GM21360 (cell line): Measurements from ENCODE around the gene ONECUT2.
A peak's percentile ranks its signal among the peaks of the same experiment; 100 is the strongest.
"Not testable (repeated sequence)": the region's sequence is repeated elsewhere in the genome, so short reads cannot be mapped to it uniquely, and the experiment has no call there.

Source experiments
- ATAC-seq: cut with Tn5 transposase; IDR thresholded peaks from one replicate; pipeline ENCODE4 v1.9.1; 2021; ENCODE audit warnings: mild to moderate bottlenecking, moderate library complexity; ENCODE audit not compliant: unreplicated experiment

ONECUT2 gene

DNA sequence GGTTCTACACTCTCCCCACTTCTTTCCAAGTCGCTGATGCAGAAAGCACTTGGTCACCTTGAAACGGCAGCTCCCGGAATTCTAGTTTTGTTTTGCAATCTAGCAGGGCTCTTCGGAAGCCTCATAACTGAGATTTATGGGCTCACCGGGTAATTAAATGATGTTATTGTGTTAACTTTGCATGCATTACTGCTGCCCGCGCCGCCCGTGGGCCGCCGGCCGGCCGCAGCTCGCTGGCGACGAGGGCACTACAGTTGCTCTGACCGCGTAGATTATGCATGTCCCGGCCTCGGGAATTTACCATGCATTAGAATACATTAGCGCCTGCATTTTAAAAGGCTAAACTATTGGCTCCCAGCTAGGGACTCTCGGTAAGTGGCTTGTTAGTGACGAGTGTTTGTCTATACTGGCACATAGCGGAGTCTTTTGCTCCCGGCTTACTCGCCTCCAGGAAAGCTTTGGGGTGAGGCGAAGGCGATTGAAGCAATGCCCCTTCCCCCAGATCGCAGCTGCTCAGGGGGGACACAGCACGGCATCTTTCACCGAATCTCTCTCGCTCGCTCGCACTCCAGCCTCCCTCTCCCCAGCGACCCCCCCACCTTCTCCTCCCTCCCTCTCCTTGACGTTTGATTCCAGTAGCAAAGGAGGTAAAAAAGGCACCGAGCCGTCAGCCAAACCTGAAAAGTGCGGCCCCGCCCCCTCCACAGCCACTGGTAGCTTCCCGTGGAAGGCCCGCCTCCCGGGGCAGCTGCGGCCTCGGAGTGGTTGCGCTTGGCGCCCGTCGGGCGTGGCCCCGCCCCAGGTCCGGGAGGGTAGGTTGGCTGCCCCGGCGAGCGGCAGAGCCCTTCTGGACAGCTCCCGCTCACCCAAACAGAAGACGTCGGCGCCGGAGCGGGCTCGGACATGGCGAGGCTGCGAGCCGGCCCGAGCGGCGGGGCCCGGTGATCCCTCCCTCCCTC is at the start of gene ONECUT2:
ONECUT2 (plus strand) TSS at position 839 of the 959 bp plus-strand sequence. CDS start 343 bp downstream, outside the sequence.
- peak; percentile 81 for ATAC-seq

DNA sequence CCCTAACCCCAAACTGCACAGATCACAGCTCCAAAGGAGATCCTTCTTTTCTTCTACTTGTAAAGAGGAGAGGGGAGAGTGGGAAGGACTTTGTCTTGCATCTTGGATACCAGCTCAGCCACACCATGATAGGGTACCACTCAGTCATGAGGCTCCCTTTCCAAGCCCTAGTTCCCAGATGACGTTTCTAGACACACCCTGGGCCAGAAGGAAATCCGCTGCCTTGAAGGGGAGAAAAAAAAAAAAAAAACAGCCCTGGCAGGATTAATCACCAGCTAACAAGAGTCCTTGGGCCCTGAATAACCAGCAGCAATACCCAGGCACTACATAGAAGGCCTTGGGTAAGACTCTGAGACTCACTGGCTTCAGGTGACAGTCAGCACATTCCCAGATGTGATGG is 45.9 kb upstream of the ONECUT2 start:
- ATAC-seq, result no peak

DNA sequence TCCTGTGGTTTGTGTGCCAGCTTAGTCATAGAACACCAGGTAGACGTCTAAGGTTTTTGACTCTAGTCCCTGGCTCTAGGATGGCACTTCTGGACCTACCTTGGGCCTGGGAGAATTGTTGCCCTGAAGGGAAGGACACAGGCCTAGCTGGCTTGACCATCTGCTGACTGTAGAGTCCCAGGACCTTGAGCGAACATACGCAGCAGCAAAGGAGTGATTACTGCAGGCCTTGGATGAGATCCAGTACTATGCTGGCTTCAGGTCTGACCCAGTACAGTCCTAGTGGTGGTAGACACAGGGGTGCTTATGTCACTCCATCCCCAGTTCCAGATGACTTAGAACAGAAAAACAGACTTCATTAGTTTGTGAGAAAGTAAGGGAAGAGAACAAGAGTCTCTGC is 45.1 kb upstream of the ONECUT2 start:
- no peak for ATAC-seq

DNA sequence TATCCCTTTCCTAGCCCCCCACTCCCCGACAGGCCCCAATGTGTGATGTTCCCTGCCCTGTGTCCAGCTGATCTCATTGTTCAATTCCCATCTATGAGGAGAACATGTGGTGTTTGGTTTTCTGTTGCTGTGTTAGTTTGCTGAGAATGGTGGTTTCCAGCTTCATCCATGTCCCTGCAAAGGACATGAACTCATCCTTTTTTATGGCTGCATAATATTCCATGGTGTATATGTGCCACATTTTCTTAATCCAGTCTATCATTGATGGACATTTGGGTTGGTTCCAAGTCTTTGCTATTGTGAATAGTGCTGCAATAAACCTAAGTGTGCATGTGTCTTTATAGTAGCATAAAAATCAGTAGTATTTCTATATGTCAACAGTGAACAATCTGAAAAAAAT is 40.4 kb upstream of the ONECUT2 start:
- ATAC-seq, result not testable (repeated sequence)

DNA sequence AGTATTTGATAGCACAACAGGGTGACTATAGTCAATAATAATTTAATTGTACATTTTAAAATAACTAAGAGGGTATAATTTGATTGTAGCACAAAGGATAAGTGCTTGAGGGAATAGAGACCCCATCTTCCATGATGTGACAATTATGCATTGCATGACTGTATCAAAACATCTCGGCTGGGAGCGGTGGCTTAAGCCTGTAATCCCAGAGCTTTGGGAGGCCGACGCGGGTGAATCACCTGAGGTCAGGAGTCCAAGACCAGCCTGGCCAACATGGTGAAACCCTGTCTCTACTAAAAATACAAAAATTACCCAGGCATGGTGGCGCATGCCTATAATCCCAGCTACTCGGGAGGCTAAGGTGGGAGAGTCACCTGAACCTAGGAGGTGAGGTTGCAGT is 38.3 kb upstream of the ONECUT2 start:
- ATAC-seq, result not testable (repeated sequence)

DNA sequence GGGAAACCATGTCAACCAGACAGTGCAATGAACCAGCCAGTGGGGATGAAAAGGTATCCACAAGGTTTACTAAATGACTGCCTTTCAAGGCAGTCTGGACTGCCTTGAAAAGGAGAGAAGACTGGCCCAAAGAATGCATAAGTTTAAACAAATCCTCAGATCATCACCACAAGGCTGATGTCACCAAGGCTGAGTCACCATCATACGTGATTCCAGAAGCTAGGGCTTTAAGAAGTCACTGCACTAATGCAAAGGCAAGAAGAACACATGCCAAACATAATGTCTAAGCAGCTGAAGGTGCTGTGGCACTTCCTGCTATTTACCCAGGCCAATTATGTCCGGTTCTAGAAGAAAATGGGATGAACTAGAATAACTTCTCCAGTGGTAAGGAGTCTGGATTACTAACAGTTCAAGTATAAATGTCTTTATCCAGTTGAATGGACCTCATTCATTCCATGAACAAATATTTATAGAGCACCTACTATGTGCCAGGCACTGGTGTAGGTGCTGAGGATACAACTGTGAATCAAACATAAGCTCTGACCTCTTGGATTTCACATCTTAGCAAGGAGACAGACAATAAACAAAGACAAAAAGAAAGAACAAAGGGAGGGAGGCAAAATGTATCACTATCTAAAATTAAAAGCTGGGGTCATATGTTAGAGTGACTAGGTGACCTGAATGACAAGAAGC is 37.6 kb upstream of the ONECUT2 start:
- no peak for ATAC-seq

DNA sequence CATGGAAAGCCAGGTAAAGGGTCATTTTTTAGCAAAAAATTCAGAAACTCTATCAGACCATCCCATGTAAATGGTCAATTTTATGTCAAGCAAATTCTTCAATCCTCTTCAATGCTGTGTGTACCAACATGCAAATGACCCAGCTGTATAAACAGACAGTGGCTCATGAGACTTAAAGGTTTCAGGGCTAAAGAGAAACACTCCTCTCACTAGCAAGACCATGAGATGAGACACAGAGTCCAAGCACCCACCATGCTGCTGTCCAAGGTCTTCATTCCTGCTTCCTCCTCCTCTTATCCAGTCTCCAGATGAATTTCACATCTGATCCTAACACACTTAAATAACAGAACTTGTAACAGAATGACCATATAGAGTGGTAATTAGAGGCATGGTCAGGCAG is 30.8 kb upstream of the ONECUT2 start:
- no peak for ATAC-seq

DNA sequence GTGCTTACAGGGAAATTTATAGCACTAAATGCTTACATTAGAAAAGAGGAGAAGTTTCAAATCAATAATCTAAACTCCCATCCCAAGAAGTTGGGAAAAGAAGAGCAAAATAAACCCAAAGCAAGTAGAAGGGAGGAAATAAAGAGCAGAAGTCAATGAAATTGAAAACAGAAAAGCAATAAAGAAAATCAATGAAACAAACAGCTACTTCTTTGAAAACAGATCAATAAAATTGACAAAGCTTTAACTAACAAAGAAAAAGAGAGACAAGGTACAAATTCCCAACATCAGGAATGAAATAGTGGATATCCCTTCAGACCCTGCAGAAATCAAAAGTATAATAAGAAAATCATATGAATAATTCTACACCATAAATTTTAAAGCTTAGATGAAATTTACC is 25.5 kb upstream of the ONECUT2 start:
- no peak for ATAC-seq

DNA sequence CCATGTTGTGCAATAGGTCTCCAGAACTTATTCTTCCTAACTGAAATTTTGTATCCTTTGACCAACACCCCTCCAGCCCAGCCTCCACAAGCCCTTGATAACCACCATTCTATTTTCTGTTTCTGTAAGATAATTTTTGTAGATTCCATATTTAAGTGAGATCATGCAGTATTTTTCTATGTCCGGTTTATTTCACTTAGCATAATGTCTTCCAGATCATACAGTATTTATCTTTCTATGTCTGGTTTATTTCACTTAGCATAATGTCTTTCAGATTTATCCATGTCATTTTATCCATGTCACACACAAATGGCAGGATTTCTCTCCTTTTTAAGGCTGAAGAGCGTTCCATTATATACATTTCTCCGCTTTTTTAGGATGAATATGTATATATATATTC is 24.4 kb upstream of the ONECUT2 start:
- no peak for ATAC-seq

DNA sequence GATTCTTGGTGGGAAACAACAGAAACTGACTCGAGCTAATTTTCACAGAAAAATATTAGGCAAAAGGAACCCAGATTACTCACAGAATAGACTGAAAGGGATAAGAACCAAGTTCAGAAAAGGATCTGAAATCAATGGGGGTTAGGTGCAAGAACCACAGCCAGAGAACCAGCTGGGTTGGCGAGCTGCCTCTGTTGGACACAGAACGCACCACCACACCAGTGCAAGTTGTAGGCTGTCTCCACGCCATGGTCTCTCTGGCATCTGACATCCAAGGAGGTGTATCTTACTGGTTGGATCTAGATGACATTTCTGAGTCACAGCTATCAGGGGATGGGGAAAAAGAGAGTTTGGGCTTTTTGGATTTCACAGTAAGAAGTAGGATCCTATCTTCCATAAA is 18.6 kb upstream of the ONECUT2 start:
- ATAC-seq, result no peak

DNA sequence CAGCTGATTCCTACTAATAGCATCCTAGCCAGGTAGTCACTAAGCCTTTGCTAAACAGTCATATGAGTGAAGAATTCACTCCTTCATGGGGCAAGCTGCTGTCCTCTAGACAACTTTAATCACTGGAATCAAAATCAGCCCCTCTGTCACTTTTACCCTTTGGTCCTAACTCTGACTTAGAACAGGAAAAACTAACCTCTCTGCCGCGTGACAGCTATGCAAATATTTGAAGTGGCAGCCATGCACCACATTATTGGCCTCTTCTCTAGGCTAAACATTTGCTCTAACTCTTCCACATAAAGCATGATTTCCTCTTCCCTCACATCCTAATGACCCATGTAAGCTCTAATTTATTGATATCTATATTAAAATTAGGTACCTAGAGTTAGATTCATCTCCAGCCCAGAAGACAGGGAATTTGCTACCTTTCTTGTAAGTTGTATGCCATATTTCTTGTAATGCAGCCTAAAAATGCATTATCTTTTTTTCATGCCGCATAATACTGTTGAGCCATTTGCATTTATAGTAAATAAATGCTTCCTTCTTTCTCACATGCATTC is 12.8 kb upstream of the ONECUT2 start:
- ATAC-seq, result no peak

DNA sequence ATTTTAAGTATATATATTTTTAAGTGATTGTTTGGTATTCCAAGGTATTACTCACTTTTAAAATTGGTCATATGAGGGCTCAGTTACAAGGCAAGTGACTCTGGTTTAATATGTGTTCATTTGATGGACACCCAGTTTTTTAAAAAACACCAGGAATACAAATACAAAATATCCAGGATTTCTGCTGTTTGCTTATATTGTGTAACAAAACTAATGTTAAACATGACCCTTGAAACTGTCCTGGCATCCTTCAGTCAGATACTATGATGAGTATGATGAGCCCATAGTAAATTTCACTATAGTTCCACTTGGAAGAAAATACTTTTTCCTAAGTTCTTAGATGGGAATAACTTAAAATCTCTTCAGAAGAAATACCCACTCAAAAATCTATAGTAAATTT is 11.4 kb upstream of the ONECUT2 start:
- no peak for ATAC-seq

DNA sequence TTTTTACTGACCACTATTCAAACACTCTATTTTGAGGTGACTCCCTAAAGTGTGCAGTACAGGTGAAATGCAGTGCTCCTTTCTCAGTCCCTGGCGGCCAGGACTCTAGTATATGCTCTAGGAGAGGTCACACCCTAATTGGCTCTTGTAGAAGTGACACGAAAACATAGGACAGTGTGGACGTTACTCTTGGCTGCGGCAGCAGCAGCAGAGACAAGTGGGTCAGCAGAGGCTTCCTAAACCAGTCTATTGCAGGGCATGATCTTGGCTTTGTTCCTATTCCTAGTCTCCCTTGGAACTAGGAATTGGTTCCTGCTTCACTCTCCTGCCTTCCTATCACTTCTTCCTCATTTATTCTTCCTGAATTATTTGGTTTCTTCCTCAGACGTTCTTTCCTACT is 10.1 kb upstream of the ONECUT2 start:
- ATAC-seq, result no peak

DNA sequence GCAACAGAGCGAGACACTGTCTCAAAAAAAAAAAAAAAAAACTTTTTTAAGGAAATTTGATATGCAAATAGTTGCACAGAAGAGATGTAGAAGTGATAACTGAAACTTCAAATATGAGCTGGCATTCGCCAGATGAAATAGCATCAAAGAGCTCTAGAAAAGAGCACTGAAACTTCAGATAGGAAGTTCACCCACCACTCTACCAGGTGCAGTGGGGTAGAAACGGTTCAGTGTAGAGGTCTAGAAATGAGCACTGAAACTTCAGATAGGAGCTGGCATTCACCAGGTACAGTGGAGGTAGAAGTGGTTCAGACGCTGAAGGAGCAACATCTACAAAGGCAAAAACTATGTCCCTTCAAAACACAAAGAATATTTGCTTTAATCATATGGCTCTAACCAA is 9.0 kb upstream of the ONECUT2 start:
- peak; percentile 81 for ATAC-seq

DNA sequence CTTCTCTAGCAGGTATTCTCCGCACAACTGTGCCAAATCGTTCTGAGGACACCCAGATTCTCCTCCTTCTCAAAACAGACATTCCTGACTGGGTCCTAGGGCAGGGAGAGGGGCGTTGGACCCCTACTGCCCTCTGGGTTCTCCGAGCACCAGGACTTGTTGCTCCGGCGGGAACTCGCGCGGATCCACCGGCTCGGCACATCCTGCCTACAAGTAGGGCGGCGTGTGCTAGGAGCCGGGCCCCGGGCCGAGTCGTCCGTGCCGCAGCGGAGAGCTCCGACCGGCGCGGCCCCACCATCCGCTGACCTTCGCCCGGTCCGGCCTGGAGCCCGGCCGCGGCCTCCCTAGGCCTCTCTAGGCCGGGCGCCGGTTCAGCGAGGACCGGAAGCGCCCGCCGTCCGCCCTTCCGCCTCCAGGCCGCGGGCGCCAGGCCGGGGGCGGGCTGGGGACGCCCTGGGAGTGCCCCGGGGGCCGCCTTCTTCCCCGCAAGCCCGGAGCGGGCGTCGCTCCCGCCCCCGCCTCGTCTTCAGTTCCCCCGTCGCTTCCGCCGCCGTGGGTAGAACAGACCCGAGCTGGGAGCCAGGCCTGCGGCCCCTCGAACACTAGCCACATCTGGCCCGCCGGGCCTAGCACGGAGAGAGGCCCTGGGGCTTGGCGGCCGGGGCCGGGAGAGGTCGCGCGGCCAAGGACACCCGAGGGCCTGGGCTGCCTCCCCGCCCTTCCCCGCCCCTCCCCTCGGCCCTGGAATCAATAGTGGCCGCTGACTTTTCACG is 7.6 kb upstream of the ONECUT2 start:
- ATAC-seq, result no peak

DNA sequence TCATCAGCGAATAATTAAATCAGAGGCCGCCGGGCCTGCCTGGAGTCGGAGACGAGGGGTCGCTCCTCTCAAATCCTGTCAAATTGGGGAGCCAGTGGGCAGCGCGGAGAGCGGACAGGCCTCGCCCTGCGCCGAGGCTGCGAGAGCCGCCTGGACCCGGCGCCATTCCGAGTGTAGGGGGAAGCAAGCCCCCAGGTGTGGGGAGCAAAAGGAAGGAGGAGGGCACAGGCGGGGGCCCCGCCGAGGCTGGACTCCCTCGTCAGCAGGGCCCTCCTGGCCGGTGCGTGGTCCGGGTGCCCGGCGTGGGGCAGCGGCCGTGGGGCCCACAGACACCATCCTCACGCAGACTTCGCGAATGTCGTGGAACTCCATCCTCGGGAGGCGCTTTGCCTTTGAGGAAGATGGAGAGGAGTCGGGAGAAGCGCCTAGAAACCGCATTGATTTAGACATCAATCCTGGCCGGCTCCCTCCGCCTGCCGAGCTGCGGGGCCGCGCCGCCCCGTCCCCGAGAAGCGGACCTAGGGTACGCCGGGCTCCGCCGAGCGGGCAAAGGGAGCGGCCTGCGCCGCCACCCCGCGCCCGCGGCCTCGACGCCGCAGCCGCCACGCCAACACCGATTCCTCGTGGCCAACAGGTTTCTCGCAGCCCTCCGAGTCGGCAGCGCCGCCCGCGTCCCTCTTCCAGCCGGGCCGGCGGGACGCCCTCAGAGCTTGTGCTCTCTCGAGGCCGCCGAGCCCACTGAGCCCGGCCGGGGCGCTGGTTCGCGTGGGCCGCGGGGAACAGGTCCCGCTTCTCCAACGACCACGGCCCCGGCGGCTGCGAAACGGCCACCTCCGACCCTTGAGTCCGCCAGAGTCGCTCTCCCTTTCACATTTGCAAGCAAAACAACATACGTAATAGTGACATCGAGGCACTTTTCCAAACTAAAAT is 6.7 kb upstream of the ONECUT2 start:
- ATAC-seq, result no peak

DNA sequence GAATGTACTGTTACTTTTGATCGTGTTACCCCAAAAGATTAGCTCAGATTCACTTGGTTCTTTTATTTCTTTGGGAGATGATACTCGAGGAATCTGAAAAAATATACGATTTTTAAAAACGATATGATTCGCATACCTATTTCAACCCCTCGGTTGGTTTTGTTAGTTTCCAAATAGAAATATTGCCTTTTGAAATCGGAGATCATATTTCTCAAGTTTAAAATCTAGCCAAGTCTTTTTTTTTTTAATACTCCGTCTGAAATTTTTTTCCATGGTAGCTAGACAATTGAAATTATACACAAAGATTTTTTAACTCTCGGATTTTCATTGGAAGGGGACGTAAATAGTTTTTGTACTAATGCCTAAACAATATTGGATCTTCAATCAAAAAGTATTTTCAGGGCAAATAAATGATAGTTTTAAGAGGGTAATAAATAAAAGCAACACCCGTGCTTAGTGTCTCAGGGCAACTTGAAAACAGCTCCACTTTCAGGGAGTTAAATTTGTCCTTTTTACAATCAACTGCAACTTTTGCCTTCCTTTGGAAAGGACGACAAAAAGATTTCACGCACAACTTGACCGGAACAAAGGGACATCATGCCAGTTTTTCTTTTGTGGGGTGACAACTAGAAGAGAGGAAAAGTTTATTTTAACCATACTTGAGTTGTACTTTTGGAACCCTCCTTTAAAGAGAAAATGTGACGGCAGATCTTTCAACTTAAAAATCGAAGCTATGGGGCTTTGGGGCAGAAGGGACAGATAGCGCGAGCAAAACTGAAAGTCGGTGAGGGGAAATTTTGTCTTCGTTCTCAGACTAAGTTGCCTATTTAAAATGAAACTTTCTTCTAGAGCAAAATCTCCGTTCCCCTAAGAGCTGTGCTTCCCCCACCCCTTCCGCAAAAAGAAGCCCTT is 5.8 kb upstream of the ONECUT2 start:
- no peak for ATAC-seq

DNA sequence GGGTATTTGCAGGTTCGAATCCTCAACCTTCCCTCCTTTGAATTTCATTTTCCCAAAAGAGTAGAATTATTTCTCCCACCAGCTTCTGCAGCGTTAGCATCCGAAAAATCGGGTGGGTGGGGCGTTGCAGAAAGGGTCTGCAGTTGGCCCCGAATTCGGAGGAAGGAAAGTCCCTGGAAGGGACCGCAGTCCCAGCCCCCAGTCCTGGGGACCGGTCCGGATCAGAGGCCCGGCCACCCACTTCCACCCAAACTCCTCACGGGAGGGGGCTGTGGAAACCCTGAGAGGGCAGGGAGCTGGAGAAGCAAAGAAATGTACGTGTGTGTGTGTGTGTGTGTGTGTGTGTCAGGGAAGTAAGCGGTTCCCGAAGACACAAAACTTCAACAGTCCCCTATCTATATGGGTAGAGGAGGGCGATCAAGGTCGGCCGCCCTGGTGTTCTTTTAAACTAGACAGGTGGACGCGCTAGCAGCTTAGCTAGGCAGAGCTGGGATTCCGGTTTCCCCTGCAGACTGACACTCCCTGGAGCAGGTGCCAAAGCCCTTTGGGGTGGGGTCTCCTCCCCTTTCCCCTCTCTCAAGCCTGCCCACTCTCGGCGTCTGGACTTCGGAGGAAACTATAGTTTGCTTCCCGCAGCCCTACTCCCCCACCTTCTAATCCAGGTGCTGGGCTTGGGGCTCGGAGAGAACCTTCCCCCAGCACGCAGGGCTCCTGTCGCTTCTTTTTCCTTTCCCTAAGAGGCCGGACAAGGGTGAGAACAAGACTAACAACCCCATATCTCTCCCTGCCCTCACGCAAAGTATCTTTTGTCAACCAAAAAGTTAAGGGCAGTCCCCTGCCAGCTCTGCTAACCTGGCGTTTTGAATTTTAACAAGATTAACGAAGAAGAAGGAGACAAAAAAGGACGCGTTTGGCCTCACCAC is 4.8 kb upstream of the ONECUT2 start:
- no peak for ATAC-seq
